Astrocyte of the spinal cord (primary cell): ENCODE measurements around the gene MYO3B.

Experiments used
- DNase-seq: peaks from one replicate; pipeline ENCODE4 v3.0.0; 2011; ENCODE audit warnings: low read depth, low spot score
- H3K4me3 ChIP-seq: 2 replicates; pipeline ENCODE4 v1.5.1; 2011; ENCODE audit warnings: low read depth, mild to moderate bottlenecking, low read length, moderate library complexity
- CTCF ChIP-seq: IDR thresholded peaks from 2 replicates; pipeline ENCODE4 v1.5.1; 2012; ENCODE audit warnings: low read depth, mild to moderate bottlenecking, low read length, inconsistent platforms
- in situ Hi-C: cut with HindIII; loops from 2 replicates; pipeline ENCODE4 v1.10.0; 2017; ENCODE audit warnings: low sequenced_read_pairs

Gene MYO3B

GRCh38 chr2:170144761-170145160 lies 33.2 kb upstream of the MYO3B start:
- TF ChIP-seq CTCF: no peak
- H3K4me3 ChIP-seq: no peak overlapping the region
- DNase-seq: no peak
- in situ Hi-C loops: no loop called here

GRCh38 chr2:170145191-170145590 lies 32.8 kb upstream of the MYO3B start:
- DNase-seq: no peak
- no peak overlapping the region for H3K4me3 ChIP-seq
- TF ChIP-seq CTCF: no peak
- in situ Hi-C loops: no loop called here

GRCh38 chr2:170145675-170146432 lies 32.1 kb upstream of the MYO3B start:
- in situ Hi-C loops: no loop called here
- no peak for TF ChIP-seq CTCF
- DNase-seq: no peak
- H3K4me3 ChIP-seq: no peak overlapping the region

- no peak overlapping the region for H3K4me3 ChIP-seq
- in situ Hi-C loops: no loop called here
- TF ChIP-seq CTCF: no peak
- no peak for DNase-seq
Observed at GRCh38 chr2:170146784-170147183, 31.2 kb upstream of the MYO3B start.

- TF ChIP-seq CTCF: no peak
- DNase-seq: no peak
- in situ Hi-C loops: no loop called here
Observed at GRCh38 chr2:170147576-170147975, 30.4 kb upstream of the MYO3B start.

GRCh38 chr2:170148161-170148560 lies 29.8 kb upstream of the MYO3B start:
- in situ Hi-C loops: no loop called here
- H3K4me3 ChIP-seq: no peak overlapping the region

More at GRCh38 chr2:170147576-170147975, 30.4 kb upstream of the MYO3B start:
- H3K4me3 ChIP-seq: no peak overlapping the region

More at GRCh38 chr2:170148161-170148560, 29.8 kb upstream of the MYO3B start:
- no peak for DNase-seq
- TF ChIP-seq CTCF: no peak
